HG02981 (cell line): ENCODE measurements around the gene ELOB.
A peak's percentile ranks its signal among the peaks of the same experiment; 100 is the strongest.

Experiments
- ATAC-seq: cut with Tn5 transposase; IDR thresholded peaks from one replicate; pipeline ENCODE4 v1.9.1; 2021; ENCODE audit warnings: mild to moderate bottlenecking, moderate library complexity; ENCODE audit not compliant: unreplicated experiment

Gene ELOB

GRCh38 chr16:2784358-2785100 lies 7.4 kb upstream of the ELOB start:
- no peak for ATAC-seq

DNA sequence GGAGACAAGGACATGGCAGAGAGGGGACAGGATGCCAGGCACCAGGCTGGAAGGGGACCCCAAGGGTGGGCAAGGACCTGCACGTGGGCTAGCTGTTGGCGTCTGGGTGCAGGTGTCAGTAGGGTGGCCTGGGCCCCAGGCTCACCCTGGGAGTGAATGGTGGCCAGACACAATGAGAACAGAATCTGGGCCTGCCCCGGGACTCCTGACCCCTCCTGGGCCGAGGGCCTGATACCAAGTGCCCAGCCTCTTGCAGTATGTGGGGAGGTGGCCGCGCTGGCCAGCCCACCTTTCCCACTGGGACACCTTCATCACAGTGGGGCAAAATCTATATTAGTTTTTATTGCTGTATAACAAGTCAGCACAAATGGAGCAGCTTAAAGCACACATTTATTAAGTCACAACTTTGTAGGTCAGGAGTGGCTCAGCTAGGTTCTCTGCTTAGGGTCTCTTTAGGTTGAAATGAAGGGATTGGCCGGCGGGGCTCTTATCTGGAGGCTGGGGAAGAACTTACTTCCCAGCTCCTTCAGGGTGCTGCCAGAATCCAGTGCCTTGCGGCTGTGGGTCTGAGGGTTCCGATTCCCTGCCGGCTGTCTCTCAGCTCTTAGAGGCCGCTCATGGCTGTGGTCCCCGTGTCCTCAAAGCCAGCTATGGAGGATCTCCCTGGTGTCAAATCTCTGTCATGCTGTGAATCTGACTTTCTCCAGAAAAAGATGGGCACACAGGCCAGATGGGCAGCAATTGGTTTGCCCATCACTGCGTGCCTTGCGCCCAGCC lies 6.7 kb upstream of the ELOB start:
- ATAC-seq, result no peak

DNA sequence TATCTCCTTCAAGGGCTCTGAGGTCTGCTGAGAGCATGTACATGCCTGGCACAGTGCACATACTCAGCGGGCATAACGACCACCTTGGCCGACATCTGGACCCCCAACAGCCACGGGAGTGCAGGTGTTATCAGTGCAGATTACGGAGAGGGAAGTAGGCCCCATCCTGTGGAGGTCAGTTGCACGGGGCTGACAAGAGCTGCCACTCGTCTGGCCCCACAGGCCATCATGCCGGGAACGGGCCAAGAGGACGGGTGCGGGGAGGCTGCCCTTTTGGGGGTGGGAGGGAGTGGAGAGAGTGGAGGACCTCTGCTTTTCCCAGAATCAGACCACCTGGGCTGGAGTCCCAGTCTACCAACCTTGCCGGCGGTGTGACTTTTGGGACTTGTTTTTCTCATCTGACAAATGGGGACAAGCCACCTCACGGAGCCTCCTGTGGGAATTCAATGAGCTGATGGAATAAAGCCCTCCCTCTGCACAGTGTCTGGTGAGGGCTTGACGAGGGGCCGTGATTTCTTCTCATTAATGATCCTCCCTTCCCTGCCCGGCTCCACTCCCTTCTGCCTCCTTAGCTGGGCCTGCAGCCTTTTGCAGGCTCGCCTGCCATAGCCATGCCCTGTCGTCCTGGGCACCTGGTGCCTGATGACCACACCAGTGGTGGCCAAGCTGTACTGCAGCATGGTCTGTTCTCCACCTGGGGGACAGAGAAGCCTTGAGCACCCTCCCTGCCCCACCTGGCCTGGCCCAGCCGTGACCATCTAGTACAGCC lies 5.7 kb upstream of the ELOB start:
- ATAC-seq, result no peak

- no peak for ATAC-seq
Observed at GRCh38 chr16:2779978-2780898, 3.2 kb upstream of the ELOB start.

DNA sequence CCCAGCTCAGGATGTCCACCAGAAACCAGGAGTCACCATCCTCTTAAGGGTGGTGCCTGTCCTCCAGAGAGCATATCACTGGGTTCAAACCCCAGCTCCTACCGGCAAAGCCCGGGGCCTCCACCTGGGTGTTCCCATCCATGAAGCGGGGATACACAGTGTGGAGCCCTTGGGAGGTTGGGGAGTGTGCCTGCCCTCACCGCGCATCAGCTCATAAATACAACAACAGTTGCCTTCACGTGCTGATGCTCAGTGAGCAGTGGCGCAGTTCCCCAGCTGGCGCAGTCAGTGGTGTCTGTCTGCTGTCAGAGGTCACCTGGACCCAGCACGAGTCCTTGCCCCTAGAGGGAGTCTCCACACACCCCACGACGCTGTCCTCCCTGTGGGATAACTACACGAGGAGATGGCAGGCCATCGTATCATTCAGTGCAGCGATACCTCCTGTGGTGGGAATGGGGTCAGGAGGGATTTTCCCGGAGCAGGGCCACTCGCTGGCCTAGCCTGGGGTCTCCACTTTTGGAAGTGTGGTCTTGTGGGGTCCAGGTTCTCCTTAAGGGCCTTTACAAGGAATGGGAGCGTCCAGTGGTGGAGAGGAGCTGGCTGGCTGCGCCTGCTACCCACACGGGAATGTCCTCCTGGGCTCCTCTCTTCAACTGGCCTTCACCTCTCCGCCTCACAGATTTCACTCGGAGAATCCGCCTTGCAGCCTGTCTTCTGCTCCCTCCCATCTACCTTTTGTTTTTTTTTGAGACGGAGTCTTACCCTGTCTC lies 2.3 kb upstream of the ELOB start:
- no peak for ATAC-seq

DNA sequence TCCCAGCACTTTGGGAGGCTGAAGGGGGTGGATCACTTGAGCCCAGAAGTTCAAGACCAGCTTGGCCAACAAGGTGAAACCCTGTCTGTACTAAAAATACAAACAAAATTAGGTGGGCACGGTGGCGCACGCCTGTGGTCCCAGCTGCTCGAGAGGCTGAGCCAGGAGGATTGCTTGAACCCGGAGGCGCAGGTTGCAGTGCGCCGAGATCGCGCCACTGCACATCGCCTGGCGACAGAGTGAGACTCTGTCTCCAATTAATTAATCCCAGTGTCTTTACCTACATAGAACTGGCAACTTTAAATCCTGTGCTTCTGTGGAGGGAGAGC lies 1.5 kb upstream of the ELOB start:
- ATAC-seq, result no peak

DNA sequence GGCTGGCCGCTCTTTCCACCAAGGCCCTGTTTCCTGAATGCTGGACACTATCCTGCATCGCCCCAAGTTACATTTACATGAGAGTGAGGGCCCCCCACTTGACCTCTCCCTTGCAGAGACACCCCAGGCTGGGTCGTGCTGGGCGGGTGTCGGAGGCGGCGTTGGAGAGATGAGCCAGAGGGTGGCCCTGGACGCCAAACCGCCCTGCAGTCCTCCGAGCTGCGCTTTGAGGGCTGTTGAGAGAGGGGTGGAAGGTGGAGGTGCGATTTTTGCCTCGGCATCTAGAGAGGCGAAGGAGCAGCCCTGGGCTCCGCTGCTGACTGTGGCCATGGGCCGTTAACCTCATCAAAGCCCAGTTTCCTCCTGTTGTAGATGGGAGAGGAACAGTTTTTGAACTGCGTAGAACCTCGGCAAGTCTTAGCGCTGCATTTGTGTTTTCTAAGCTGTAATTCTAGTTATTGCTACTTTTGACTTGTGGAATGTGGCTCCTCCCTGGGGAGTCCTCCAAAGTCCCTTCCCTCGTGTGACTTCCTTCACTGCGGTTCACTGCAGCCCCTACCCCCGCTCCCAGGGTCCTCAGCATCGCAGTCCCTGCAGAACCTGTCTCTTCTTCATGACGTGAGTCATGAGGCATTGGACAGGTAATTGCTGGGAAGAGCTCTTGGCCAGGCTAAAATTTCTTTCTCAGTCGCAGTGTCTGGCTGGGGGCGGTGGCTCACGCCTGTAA lies 986 bp upstream of the ELOB start:
- ATAC-seq, result no peak

GRCh38 chr16:2776500-2777139 lies 460 bp downstream of the ELOB start:
- ATAC-seq, result peak; percentile 23

GRCh38 chr16:2775765-2776499 lies 1.1 kb downstream of the ELOB start:
- ATAC-seq, result no peak

- no peak for ATAC-seq
Observed at GRCh38 chr16:2775131-2775716, 1.9 kb downstream of the ELOB start.

- ATAC-seq, result no peak
Observed at GRCh38 chr16:2774161-2774891, 2.8 kb downstream of the ELOB start.

GRCh38 chr16:2773188-2773968 lies 3.7 kb downstream of the ELOB start:
- ATAC-seq, result no peak

DNA sequence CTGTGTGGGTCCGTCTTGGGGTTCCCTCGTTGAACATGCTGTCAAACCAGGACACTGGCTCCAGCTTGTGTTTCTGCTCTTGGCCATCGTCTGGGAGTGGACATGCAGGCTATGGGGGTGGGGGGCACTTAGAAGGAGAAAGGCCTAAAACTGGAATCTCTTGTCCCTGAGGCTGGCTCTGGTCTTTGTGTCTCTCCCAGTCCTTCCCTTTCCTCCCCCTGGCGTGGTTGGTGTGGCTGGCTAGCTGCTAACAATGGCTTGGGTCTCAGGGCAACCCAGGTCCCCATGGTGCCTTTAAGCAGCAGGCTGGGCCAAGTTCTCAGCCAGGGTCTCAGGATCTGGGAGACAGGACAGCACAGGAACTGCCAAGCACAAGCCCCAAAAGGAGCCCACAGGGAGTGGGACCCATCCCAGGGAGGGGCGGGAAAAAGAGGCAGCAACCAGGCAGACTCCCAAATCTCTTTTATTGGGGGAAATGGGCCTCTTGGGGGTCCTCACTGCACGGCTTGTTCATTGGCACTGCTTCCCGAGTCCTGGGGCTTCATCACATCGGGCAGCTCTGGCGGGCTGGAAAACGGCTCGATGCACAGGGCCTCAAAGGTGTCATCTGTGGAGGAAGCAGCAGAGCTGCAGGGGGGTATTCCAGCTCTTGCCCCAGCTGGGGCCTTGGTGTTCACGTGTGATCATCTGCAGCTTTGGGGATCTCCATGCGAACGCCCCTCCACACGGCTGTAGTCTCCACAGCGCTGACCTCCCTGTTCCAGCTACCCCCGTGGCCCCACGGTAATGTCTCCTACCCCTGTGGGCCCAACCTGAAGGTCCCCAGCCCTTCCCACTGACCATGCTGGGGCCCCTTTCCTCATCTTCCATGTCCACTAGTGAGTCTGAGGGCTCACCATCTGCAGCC lies 5.3 kb downstream of the ELOB start:
- no peak for ATAC-seq

DNA sequence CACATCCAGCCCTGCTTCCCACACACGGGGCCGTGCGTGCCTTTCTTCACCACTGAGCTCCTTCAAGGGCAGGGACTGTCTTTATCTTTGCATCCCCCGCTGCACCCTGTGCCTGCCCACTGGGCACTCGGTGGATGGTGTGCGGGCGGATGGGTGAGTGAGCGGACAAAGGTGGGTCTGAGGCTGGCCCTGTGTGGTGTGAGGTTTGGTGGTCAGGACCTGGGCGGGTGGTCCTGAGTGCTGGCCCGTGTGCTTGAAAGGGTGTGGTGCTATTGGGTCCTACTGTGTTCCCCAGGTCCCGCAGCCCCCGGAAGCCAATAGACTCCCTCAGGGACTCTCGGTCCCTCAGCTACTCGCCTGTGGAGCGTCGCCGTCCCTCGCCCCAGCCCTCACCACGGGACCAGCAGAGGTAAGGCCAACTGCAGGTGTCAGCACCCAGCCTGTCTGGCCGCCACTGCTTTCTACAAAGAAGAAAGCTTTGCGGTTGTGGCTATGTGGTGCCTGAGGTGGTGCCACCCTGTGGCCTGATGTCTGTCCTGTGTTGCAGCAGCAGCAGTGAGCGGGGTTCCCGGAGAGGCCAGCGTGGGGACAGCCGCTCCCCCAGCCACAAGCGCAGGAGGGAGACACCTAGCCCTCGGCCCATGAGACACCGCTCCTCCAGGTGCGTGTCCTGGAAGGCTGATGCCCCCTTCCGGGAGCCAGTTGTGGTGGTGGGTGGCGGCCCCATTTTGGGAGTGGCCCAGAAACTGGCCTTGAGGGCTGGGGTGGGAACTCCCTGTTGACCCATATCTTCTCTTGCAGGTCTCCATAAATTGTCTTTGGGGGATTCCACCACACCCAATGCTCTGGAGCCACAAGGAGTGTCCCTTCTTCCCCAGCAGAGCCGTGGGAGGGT lies 6.8 kb downstream of the ELOB start:
- ATAC-seq, result no peak
